ENCODE results near the gene TTC7B. TPM values are rescaled to one million over a fixed set of nuclear protein-coding genes. Genes with fewer than 3 reads are reported as not detected.
A peak's percentile ranks its signal among the peaks of the same experiment; 100 is the strongest.

Gene TTC7B
- total RNA-seq, 1 donor from 2014 or later = 55.5 TPM

DNA sequence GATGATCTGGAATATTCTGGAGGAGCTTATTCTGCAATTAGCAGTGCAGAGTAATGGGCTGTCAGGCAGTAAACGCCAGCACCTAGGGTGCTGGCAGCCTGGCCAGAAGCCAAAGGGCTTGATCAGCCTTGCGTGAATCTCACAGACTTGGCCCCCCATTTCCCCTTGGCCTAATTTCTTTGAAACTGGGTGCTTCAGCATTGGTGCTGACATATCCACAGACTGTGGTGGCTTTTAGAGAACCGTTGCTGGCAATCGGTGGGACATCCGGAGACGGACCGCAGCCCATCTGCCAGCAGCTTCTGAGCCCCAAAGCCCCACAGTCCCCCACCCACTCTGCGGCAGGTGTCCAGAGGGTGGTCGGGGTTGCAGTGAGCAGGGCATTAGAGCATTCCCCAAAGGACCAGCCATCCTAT, 262.3 kb downstream of the TTC7B start:
- TF ChIP-seq, protein P1, sequence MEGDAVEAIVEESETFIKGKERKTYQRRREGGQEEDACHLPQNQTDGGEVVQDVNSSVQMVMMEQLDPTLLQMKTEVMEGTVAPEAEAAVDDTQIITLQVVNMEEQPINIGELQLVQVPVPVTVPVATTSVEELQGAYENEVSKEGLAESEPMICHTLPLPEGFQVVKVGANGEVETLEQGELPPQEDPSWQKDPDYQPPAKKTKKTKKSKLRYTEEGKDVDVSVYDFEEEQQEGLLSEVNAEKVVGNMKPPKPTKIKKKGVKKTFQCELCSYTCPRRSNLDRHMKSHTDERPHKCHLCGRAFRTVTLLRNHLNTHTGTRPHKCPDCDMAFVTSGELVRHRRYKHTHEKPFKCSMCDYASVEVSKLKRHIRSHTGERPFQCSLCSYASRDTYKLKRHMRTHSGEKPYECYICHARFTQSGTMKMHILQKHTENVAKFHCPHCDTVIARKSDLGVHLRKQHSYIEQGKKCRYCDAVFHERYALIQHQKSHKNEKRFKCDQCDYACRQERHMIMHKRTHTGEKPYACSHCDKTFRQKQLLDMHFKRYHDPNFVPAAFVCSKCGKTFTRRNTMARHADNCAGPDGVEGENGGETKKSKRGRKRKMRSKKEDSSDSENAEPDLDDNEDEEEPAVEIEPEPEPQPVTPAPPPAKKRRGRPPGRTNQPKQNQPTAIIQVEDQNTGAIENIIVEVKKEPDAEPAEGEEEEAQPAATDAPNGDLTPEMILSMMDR (IDR thresholded peaks at IDR 0.05; ENCODE audit: borderline replicate concordance) = no peak
- no peaks in the 10 kb centered on the region for H3K27me3 ChIP-seq (ENCODE audit: low read depth)
- H3K36me3 ChIP-seq = no peaks in the 10 kb centered on the region
- H3K4me3 ChIP-seq = no peak overlapping the region
- intact Hi-C loops (cut with micrococcal nuclease) = no loop called here
- no peak for DNase-seq
- H3K27ac ChIP-seq (replicated peaks) = peak overlapping the region; percentile 80
- no peaks in the 10 kb centered on the region for H3K9me3 ChIP-seq (replicated peaks)
- peaks cover 55% of the 10 kb centered on the region for H3K4me1 ChIP-seq

DNA sequence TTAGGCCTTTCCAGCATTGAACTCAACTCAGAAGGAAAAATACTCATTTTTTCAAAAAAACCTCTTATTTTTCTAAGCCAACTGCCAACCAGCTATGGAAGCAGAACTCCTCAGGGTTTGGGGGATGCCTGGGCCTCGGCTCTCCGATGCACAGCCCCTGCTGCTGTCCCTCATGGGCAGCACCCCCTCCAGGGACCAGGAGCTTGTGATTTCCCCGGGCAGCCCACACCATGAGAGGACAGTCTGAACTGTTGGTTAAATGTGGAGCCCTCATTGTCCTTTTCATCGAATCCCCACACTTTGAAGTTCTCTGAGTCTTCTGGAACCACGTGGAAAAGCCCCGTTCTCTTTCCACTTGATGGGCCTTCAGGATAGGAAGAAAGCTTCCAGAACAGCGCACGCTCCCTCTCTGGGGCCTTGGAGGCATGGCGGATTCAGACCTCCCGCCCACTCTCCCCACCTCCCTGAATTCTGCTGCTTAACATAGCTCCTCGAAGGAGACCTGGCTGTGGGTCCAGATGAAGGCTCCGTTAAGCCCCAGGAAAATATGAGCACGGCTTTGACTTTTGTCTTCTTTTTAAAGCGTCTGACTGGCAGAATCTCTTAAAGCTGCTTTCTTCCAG, 262.8 kb downstream of the TTC7B start:
- H3K27ac ChIP-seq (replicated peaks) = peak overlapping the region; percentile 80
- peaks cover 58% of the 10 kb centered on the region for H3K4me1 ChIP-seq
- no peaks in the 10 kb centered on the region for H3K36me3 ChIP-seq
- intact Hi-C loops (cut with micrococcal nuclease) = no loop called here
- no peaks in the 10 kb centered on the region for H3K9me3 ChIP-seq (replicated peaks)
- TF ChIP-seq, protein P1 (IDR thresholded peaks at IDR 0.05; ENCODE audit: borderline replicate concordance) = no peak
- no peak overlapping the region for H3K4me3 ChIP-seq
- H3K27me3 ChIP-seq (ENCODE audit: low read depth) = no peaks in the 10 kb centered on the region
- DNase-seq = no peak

DNA sequence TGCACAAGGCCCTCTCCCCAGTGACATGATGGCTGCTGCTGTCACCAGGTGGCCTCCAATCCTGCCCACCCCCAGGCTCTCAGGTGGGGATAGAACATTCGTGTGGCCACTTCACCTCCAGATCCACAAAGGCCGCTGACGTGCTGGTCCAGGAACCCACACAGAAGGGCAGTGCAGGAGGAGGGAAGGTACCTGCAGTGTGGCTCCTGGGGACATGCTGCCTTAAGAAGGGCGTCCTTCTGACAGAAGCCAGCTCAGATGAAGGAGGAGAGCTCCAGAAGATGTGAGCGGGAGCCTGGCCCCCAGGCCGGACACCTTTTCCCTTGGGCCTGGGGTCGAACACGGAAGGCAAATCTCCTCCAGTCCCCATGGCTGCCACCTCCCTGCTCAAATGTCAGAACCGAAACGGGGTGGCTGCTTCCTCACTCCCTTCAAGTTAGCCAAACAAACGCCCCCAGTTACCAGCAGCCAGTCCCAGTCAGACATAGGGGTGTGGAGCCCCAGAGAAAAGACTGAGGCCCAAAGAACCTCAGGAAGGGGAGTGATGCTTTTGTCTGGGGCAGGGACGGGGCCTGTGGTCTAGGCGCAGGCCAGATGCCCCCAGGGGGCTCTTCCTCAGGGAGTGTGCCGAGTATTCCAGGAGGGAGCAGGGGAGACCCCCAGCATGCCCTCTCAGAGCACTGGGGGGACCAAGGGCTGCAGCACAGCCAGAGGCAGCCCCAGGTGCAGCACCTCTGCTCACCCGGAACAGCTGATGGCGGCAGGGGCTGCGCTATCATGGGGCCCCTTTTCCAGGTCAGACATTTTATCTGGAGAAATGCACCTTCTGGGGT, 263.5 kb downstream of the TTC7B start:
- intact Hi-C loops (cut with micrococcal nuclease) = no loop called here
- Histone ChIP-seq H3K4me1 (peaks cover 65% of the 10 kb centered on the region), H3K9me3 (replicated peaks) (no peaks in the 10 kb centered on the region), H3K36me3 (no peaks in the 10 kb centered on the region), H3K4me3 (no peak overlapping the region), H3K27ac (replicated peaks) (no peak overlapping the region), H3K27me3 (ENCODE audit: low read depth) (no peaks in the 10 kb centered on the region)
- no peak for DNase-seq
- TF ChIP-seq, protein P1 (IDR thresholded peaks at IDR 0.05; ENCODE audit: borderline replicate concordance) = no peak

DNA sequence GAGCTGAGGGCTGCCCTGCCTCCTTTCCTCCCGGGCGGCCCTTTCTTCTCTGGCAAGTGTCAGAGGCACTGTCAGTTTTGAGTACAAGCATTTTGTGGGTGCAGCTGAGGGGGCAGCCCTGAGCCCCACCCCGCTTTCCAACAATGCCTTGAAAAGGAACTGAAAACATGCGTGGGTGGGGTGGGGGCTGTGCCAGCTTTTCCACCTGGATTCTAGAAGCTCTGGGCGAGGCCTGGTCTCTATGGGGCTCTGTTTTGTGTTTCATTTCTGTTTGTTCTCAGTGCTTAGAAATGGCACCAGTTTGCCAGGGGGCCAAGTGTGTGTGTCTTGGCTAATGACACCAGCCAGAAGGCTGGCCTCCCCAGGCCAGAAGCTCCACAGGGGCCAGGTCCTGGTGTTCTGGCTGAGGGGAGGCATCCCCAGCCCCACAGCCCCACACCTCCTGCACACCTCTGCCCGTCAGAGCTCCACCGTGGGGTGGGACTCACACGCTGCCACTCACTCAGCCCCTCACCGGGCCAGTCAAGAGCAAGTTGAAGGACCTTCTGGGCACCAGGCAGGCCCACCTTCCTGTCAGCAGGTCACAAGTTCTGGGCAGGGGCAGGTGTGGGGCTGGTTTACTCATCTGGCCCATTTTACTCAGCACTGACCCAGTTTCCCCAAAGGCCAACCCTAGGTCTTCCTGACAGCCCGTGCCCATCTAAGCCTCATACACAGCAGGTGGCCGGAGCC, 264.3 kb downstream of the TTC7B start:
- DNase-seq = no peak
- TF ChIP-seq, protein P1 (IDR thresholded peaks at IDR 0.05; ENCODE audit: borderline replicate concordance) = no peak
- intact Hi-C loops (cut with micrococcal nuclease) = no loop called here
- Histone ChIP-seq H3K36me3 (no peaks in the 10 kb centered on the region), H3K27me3 (ENCODE audit: low read depth) (no peaks in the 10 kb centered on the region), H3K27ac (replicated peaks) (peak overlapping the region; percentile 35), H3K4me3 (no peak overlapping the region), H3K4me1 (peaks cover 69% of the 10 kb centered on the region), H3K9me3 (replicated peaks) (no peaks in the 10 kb centered on the region)

DNA sequence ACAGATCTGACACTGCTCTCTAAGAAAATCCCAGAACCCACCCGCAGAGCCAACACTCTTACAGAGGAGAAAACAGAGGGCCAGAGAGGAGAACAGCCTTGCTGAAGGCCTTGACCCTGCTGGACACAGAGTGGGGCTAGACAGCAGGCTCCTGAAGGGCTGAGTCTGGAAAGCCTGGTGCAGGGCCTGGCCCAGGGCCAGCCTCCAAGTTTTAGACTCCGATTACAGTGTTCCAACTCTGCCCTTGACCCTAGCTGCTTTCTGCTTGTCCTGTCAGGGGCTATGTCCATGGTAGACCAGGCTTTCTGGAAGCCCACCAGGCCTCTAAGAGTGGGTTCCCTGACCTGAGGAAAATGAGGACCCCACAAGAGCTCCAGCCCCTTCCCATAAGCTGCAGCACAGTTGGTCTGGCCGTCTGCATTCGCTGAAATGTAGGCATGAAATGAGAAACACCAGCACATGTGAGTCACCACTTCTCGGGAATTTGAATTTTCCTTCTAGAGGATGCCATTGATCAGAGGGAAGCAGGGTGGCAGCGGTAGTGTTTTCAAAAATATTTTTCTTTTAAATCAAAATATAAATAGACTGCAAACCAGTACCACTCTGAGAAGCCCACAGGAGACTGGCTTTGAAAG, 265.0 kb downstream of the TTC7B start:
- DNase-seq = no peak

More for the DNA sequence above, 265.0 kb downstream of the TTC7B start:
- H3K4me1 ChIP-seq = peaks cover 69% of the 10 kb centered on the region
- H3K36me3 ChIP-seq = no peaks in the 10 kb centered on the region
- H3K4me3 ChIP-seq = no peak overlapping the region
- H3K27ac ChIP-seq (replicated peaks) = peak overlapping the region; percentile 35
- intact Hi-C loops (cut with micrococcal nuclease) = no loop called here
- no peaks in the 10 kb centered on the region for H3K27me3 ChIP-seq (ENCODE audit: low read depth)
- no peaks in the 10 kb centered on the region for H3K9me3 ChIP-seq (replicated peaks)
- TF ChIP-seq, protein P1 (IDR thresholded peaks at IDR 0.05; ENCODE audit: borderline replicate concordance) = no peak

Data from left ventricle myocardium inferior (tissue), 1 donor.